IPS-NIHi11 (cell line): ENCODE data around the gene CIDEA.

Experiments used
- DNase-seq: peaks from one replicate; pipeline ENCODE4 v3.0.0; 2012; ENCODE audit warnings: mixed read lengths, low spot score

Gene CIDEA

DNA sequence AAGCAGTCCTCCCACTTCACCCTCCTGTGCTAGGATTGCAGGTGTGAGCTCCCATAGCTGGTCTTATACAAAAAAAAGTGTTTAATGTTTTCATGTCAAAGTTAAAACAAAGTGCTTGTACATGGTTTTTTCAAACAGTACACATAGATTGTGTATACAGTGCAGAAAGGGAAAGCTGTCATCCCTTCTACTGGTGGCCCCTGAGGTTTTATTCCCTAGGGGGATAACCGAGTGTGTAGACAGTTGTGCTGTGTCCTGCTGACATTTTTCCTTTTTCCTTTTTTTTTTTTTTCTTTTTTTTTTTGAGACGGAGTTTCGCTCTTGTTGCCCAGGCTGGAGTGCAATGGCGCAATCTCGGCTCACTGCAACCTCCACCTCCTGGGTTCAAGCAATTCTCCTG is 64.7 kb downstream of the CIDEA start:
- DNase-seq = no peak

DNA sequence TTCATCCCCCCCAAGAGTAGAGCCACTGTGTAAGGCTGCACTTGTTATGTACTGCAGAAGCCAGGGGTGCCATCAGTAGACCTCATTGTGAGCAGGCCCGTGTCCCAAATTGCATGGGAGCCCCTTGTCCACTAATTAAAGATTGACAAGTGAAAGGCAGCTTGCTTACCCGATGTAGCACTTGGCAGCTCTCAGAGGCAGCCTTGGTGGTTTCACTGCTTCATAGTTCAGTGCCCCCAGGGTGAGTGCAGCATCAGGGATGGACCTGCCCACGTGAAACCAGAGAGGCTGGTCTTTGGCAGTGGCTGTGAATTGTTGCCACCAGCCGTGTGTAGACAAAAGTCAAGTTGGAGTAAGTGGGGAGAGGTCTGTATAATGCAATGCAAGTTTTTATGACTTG is 67.2 kb downstream of the CIDEA start:
- no peak for DNase-seq

GRCh38 chr18:12324991-12325725 is 71.0 kb downstream of the CIDEA start:
- no peak for DNase-seq

DNA sequence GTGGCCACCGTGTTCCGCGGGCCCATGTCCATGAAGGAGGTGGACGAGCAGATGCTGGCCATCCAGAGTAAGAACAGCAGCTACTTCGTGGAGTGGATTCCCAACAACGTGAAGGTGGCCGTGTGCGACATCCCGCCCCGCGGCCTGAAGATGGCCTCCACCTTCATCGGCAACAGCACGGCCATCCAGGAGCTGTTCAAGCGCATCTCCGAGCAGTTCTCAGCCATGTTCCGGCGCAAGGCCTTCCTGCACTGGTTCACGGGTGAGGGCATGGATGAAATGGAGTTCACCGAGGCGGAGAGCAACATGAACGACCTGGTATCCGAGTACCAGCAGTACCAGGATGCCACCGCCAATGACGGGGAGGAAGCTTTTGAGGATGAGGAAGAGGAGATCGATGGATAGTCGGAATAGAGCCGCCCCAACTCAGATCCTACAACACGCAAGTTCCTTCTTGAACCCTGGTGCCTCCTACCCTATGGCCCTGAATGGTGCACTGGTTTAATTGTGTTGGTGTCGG is 71.6 kb downstream of the CIDEA start:
- no peak for DNase-seq

GRCh38 chr18:12326711-12327460 is 72.7 kb downstream of the CIDEA start:
- DNase-seq = no peak
